OCI-M2 (cell line): ENCODE data around the gene CAMTA1.

Experiments used
- DNase-seq: peaks from one replicate; lab custom pipeline; 2025; ENCODE audit not compliant: unreplicated experiment; lab: John Stamatoyannopoulos, UW

CAMTA1 gene

DNA sequence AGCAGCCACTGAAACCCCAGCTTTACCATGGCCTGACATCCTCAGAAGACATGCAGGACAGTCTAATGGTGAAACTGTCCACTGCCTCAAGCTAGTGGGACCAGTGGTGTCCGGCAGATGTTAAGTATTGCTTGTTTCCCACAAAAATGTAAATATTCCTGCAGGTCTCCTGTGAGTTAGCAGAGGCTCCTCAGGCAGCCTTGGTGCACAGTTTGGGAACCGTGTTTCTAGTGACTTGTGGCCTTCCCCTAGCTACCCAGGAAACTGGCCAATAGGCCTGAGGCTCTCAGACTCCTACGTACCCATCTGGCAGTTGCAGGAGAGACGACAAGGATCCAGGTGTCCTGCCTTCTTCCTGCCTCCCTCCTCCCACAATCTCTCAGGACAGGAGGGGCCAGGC is 142.4 kb downstream of the CAMTA1 start:
- DNase-seq: no peak

DNA sequence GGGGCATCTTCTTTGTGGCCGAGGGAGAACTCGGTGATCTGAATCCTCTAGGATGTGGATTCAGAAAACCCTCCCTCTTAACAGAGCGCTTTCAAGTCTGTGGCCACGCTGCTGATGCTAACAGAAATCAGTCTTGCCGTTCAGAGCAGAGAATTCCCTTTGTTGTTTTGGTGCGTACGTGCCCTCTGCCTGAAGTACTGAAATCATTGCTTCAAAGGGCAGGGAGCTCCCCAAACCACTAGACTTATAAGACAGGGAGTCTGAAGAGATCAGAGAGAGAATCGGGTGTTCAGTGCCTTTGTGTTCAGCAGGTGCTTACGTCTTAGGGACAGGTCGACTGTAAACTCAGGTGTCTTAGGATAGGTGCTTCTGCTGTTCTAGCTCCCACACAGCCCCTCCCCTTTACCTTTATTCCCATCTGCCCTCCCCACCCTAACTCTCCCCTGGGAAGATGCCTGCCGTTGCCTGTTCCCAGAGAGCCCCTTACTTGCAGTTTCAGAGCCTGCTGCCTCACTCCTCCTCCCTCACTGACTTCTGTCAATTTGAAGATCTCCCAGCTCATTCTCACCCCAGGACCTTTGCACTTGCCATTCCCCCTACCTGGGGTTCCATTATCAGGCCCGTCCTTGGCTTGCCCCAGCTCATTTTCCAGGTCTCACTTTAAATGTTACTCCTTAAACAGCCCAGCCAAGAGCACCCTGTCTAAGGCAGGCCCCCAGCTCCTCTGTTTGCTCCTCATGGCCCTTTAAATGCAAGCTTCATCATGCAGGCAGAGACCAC is 143.0 kb downstream of the CAMTA1 start:
- DNase-seq: no peak

DNA sequence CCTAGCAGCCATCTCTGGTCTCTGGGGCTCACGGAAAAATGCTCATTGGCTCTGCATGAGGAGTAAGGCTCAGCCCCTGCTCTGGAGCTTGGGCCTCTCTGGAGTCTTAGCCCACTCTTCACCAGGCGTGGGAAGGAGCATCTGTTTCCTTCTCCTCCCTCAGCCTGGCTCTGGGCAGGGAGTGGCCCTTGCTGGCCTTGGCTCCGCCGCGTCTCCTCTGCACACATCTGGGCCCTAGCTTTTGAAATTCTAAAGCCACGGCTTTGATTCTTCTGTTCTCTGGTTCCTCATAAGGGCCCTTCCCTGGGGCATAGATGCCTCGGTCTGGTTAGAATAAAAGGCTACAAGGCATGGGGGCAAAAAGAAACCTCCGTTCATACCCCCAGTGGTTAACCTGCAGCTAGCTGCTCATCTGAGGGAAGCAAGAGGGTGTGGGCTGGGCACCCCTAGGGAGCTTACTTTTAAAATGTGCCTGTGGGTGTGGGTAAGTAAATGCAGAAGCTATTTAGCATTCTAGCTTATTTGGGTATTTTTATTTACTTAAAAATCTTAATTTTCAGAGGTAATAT is 145.6 kb downstream of the CAMTA1 start:
- no peak for DNase-seq

DNA sequence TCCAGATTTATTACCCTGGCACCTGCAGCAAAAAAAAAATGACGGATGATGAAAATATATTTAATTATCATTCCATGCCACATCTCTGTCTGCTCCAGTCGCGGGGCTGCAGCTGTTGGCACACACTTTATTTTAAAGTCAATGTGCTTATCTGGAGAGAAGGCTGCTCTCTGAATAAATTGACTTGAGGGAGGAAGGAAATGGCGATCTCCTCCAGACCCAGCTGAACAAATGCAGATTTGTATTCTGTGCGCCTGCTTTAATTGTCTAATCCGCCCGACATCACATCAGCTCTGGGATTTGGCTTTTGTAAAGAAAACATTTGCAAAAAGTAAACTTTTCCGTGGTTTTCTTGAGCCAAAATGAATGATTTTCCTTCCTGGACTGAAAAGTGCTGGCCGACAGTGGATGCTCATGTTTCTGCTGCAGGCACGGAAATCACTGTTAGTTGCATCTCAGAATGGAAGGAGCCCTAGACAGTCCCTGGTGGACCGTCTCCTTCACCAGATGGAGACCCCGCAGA is 150.2 kb downstream of the CAMTA1 start:
- DNase-seq: no peak

DNA sequence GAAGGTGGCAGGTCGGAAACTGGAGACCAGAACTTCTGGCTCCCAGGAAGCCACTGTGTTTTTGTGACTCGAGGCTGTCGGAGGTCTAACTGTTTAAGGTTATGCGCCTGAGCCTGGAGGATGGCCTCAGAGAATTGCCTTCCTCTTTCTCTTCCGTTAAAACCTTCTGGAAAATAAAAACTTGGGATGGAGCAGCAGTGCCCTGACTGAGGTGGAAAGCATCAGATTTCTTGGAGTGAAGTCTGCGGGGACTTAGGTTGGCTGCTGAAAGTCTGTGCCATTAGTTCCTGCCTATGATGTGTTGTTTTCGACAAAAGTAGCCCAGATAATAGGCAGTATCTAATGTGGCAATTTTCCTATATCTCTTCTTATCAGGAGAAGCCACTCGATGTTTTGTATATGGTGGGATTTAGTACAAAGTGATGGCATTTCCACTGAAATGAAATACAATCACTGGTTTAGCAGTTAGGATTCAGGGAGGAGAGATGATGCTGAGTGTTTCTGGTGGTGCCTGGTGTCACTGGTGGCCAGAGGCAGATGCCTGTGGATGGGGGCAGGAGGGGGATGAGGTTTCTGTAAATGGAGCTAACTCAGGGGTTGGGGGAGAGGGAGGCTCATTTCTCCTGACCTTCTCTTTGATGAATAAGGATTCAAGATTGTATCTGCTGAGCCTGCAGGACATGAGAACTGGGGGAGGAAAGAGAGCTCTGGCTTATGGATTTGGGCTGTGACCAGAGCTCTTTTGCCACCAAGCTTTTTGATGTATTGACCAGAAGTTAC is 150.8 kb downstream of the CAMTA1 start:
- no peak for DNase-seq

DNA sequence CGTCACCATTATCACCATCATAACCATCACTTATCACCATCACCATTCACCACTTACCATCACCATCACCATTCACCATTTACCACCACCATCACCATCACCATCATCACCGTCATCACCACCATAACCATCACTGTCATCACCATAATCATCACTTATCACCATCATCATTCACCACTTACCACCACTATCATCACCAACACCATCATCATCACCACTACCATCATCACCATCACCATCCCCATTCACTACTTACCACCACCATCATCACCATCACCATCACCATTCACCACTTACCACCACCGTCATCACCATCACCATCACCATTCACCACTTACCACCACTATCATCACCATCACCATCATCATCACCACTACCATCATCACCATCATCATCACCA is 151.8 kb downstream of the CAMTA1 start:
- no peak for DNase-seq

DNA sequence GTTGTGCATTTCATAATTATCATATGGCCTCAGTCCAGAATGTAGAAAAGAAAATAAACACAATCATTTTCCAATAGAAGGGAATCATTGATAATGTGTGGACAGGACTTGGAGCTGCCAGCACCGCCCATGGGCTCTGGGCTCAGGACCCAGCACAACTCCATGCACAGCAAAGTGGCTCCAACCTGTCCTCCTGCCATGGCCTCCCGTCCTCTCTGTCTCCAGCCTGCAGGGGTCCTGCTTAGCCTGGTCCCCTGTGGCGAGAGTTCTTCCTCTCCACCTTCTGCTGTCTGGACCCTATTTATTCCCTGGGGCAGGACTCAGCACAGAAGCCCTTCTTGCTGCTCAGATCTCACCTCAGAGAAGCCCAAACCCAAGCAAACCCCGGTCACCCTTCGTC is 154.1 kb downstream of the CAMTA1 start:
- no peak for DNase-seq

DNA sequence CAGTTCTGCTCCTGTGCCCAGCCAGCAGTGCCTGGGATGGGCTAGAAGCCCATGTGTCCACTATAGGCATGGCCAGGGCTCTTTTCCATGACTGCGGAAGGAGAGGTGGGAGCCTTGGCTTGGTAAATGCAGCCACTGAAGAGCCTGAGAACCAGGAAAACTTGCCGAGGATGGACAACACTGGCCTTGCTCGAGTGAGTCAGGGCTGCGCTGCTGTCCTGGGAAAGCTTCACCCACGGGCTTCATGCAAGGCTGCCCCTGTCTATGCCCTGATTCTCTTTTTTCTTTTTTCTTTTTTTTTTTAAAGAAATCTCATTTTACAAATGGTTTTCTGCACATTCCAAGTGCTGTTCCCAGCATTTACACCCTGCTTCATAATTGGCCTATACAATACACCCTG is 156.5 kb downstream of the CAMTA1 start:
- no peak for DNase-seq

DNA sequence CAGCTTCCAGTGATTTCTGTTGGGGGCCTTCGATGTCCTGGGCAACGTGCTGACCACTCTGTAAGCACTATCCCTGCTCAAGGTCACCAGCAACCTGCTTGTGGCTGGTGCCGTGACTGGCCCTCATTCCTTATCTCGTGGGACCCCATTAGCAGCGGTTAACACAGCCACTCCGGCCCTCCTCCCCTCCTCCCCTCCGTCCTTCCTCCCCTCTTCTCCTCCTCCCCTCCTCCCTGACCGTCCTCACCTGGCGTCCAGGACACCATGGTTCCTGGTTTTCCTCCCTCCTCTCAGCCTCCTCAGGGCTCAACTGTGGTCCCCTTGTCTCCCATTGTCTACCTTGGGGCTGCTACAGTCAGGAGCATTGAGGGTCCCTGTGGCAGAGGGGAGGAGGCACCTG is 157.7 kb downstream of the CAMTA1 start:
- no peak for DNase-seq

DNA sequence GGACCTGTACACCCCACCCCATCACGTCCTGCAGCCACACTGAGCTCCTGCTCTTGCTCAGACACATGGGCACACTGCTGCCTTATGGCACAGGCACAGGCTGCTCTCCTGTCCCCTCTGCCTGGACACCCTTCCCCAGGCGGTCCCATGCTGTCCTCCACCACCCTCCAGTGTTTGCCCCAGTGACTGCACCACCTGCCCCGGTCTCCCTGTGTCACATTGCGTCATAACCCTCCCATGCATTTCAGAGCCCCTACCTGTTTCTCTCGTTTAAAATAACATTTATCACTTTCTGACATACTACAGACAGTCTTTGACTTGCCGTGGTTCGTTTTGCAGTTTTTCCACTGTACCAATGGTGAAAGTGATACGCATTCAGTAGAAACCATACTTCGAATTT is 159.2 kb downstream of the CAMTA1 start:
- no peak for DNase-seq

DNA sequence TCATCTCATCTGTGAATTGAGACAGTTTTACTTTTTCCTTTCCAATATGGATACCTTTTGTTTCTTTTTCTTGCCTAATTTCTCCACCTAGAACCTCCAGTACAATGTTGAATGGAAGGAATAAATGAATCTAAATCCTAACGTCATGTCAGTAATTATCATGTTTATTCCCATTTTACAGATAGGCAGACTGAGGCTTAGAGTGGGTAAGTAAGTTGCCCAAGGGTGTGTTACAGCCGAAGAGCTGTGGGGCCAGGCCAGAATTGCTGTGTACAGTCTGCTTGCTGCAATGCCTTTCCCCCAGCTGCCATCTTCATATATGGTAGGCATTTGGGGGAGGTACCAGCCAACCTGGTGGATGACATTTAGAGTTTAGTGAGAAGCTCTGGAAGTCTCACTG is 162.7 kb downstream of the CAMTA1 start:
- DNase-seq: no peak

DNA sequence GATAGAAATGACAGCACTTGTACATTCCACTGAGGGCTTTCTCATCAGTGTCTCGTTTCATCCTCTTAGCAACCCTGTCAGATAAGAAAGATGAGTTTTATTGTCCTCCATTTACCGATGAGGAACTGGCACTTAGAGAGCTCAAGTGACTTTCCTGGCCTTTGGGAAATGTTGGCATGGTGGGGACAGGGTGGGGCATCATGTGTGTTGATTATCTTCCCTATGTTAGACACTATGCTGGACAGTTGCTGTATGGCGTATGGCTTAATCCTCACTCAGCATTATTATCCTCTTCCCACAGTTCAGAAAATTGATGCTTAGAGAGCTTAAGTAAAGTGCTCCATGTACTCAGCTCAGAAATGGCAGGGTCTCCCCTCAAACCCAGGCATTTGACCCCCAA is 163.2 kb downstream of the CAMTA1 start:
- DNase-seq: no peak

DNA sequence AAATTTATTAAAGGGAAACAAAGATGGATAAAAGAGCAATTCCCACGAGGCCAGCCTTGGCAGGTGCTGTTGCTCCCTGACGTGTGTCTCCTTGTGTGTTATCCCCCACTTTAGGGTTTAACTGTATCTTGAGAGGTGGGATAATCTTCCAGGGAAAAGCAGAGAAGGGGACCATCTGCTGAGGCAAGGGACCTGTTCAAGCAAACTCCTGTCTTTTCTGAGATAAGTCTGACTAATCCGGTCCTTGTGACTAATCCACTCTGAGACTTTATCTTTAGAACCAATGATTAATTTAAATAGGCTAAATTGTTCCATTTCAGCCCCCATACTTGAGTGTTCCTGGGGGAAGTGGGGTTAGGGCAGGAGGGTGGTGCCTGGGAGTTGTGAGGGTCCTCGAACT is 163.6 kb downstream of the CAMTA1 start:
- DNase-seq: no peak

DNA sequence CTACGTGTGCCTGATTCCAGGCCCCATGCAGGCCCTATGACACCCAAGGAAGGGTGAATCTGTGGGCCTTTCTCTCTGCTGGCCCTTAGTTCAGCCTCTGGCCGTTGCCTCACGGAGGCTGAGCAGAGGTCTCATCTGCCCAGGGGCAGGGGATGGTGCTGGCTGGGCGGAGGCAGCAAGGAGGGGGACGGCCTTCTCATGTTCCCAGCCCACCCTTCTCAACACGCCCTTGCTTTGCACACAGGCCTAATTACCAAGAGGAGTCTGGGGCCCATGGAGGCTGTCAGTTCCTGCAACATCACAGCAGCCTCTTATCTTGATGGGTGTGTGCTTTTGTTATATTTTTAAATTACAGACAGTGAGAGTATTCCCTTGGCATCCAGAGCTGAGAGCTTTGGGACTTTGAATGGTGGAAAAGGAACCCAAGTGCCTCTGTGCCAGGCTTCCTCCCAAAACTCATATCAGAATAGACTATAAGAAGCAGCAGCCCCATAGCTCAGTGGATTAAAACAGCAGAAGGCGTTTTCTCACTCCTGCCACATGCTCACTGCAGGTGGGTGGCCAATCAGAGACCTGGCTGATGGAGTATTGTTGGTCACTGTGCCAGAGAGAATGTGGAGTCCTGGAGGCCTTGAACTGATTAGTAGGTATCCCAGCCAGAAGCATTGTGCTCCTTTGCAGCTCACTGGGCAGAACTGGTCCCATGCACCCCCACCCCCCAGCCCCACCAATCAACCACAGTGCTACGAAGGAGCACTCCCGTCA is 164.9 kb downstream of the CAMTA1 start:
- no peak for DNase-seq

DNA sequence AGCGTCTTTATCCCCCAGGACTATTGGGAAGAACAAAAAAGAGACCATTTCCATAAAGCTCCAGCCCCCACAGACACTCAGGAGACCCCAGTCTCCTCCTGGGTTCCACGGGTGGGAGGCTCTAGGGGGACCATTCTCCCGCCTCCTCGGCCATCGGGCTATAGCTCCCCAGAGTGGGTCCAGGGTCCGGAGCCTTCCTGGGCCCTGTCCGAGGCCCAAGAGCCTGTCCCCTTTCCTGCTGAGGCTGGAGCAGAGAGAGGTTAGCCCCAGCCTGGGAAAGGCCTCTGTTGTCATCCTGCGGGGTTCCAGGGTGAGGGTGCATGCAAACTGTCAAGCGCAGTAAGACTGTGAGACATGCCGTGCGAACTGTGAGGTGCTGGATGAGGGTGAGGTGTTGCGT is 166.3 kb downstream of the CAMTA1 start:
- no peak for DNase-seq

DNA sequence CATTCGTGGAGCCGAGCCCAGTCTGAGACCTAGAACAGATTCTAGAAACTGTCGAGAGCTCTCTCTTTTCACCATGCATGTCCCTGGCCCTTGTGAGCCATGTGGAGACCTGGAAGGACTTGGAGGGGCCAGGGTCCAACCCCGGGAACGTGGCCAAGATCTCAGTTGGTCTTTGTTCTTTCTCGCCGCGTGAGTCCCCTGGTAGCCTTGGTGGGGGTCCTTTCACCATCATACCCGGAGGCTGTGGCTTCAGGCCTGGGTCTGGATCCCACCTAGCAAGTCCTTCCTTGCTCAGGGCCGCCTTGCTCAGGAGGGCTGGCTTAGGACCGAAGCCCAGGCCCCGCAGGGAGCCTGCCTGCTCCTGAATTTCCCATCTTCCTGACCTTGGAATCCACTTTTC is 168.0 kb downstream of the CAMTA1 start:
- no peak for DNase-seq

DNA sequence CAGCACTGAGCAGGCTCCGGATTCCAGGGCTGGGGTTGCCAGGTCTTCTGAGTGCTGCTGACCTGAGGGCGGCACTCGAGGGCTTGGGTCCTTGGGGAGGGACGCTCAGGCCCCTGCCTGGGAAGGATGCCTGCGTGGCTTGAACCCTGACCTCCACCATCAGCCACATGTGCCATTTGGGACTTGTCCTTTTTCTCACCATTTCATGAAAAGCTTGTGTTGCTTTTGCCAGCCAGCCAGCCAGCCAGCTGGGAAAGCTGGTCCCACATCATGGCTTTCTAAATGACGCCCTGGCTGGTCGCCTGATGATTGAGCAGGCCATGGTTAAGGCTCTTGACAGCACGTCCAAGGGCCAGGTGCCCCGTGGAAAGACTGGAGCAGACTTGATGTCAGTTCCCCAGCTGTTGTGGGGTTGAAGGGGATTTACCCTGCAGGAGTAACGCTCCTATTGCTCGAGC is 168.7 kb downstream of the CAMTA1 start:
- DNase-seq: no peak

DNA sequence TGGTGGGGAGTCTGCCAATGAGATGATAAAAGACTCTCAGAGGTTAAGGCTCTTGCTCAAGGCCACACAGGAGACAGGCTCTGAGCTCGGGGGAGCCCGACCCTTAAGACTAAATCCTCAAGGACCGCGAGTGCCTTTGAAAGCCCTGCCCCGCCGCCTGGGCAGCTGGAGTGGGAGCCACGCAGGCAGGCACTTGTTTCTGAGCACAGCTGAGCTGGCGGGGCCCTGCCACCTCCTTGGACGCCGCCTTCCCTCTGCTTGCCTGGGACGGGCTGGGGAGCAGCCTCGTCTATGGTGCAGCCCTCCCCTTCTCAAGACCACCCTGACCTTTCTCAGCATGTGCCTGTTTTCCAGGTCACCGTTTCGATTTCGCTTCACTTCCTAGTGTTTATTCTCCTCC is 169.3 kb downstream of the CAMTA1 start:
- DNase-seq: no peak

DNA sequence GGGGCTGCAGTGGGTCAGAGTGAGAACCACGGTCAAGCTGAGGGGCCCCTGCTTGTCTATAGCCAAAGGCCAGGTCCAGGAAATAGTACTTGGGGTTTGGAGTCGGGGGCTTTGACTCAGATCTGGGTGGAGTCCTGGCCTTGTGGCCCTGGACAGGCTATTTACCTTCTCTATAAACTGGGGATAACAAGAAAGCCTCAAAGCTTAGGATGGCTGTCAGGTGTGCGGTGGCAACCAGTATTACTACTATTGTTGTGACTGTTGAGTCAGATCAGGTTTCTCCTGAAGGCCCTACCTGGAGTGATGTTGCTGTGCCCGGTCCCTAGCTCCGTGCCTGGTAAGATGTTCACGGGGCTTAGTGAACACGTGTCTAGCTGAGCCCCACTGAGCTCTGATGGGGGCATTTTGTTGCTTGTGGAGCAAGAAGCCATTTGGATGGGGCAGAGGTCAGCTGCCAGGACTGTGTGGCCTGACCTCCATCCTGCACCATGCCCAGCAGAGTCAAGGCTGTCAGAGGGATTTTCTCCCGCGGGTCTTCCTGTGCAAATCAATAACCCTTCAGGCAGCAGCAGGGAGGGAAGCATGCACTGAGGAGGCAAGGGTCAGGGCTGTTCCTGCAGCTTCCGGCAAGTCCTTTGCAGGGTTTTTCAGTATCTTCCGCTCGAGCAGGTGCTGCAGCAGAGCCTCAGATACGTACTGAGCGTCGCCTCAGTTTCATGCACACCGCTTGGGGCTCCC is 170.3 kb downstream of the CAMTA1 start:
- DNase-seq: no peak

DNA sequence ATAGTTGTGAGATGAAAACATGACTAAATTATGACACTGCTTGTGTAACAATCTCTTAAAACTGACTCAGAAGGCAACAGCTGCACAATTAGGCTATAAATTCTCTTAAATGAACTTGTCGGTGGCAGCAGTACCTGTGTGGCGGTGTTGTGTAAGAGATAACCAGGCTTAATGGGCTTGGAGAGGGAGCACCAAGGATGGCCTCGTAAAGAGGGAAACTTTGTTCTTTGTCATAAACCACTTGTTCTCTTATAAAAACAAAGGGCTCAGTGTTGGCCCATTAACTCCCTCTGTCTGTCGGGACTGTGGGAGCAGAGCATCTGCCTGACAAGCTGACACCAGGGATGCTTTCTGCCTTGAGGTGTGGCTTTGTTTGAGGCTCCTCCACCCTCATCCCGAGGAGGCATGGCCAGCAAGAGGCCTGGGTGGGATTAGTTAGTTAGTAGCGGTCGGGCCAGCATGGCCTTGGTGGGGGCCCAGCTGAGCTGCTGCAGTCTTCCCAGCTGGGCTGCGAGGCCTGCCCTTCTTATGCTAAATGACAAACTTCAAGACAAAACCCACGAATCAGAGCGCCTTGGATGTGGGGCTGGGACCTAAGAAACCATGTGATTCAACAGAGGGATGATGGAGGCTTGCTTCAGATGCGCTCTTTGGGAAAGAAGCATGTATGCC is 171.4 kb downstream of the CAMTA1 start:
- no peak for DNase-seq
